ENCODE measurements around the gene NFKBIB. TPM values are rescaled to one million over a fixed set of nuclear protein-coding genes. Genes with fewer than 3 reads are reported as not detected.
"Not testable (repeated sequence)": the region's sequence is repeated elsewhere in the genome, so short reads cannot be mapped to it uniquely, and the experiment has no call there.

NFKBIB gene
- total RNA-seq, 2 experiments from 2014 or later: 29.3 to 30.1 TPM

DNA sequence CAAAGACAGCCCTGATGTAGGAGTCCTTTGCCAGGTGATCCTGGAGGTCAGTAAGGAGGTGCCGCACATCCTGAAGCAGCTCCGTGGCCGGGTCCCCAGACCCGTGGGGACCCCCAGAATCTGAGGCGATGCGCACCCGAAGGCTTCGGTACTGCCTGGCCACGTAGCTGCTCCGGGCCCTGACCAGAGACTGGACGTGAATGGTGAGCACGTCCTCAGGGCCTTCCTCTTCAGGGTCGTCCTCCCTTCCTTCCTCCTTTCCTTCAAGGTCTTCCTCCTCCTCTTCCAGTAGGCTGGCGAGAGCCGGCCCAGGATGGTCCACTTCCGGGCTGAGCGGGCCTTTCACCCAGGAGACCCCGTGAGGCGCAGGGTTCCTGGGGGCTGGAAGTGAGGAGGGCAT, 29.2 kb upstream of the NFKBIB start:
- CTCF ChIA-PET: interaction anchor here (0.9 to 4.0 kb wide), 13 partner anchors 8 to 136 kb away, joined by 3 to 17 read pairs (median 7); partner anchors contain the start of genes ECH1, MRPS12, NFKBIB and RINL
- Mint-ChIP-seq H3K36me3 (ENCODE audit: low read depth) (peaks cover 38% of the 10 kb centered on the region), H3K4me1 (ENCODE audit: low read depth) (peaks cover 60% of the 10 kb centered on the region), H3K27ac (peak overlapping the region; percentile 86), H3K27me3 (no peaks in the 10 kb centered on the region), H3K9me3 (no peaks in the 10 kb centered on the region), H3K4me3 (peak overlapping the region; percentile 86)
- POLR2A ChIA-PET: interaction anchor here (1.7 to 10.7 kb wide), 6 partner anchors 8 to 101 kb away, joined by 6 to 170 read pairs (median 13); partner anchors contain the start of genes ECH1, HNRNPL and RINL
- no peaks in the 10 kb centered on the region for H3K9me3 ChIP-seq (ENCODE audit: control insufficient read depth in 1 of 2, insufficient read depth in 1 of 2, low read length in 2 of 2)
- no peaks in the 10 kb centered on the region for H3K27me3 ChIP-seq (ENCODE audit: control insufficient read depth in 1 of 2, insufficient read depth in 2 of 2, low read length in 2 of 2)
- peak overlapping the region; percentile 55 for H3K4me3 ChIP-seq (ENCODE audit: low read length)
- TF ChIP-seq, protein P1, sequence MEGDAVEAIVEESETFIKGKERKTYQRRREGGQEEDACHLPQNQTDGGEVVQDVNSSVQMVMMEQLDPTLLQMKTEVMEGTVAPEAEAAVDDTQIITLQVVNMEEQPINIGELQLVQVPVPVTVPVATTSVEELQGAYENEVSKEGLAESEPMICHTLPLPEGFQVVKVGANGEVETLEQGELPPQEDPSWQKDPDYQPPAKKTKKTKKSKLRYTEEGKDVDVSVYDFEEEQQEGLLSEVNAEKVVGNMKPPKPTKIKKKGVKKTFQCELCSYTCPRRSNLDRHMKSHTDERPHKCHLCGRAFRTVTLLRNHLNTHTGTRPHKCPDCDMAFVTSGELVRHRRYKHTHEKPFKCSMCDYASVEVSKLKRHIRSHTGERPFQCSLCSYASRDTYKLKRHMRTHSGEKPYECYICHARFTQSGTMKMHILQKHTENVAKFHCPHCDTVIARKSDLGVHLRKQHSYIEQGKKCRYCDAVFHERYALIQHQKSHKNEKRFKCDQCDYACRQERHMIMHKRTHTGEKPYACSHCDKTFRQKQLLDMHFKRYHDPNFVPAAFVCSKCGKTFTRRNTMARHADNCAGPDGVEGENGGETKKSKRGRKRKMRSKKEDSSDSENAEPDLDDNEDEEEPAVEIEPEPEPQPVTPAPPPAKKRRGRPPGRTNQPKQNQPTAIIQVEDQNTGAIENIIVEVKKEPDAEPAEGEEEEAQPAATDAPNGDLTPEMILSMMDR (IDR thresholded peaks at IDR 0.05): no peak
- DNase-seq: no peak
- peaks cover 46% of the 10 kb centered on the region for H3K4me1 ChIP-seq (ENCODE audit: insufficient read depth, low read length)
- H3K36me3 ChIP-seq (ENCODE audit: insufficient read depth, low read length): peaks cover 38% of the 10 kb centered on the region
- peak overlapping the region; percentile 40 to 72 for H3K27ac ChIP-seq (ENCODE audit: low read depth in 1 of 2, low read length in 2 of 2)
- intact Hi-C loops (cut with DNase I, micrococcal nuclease): loop anchor here in 1 of 2 experiments (2.0 to 5.0 kb wide), 3 partner anchors 40 to 323 kb away; partner anchors contain the start of gene ECH1
- no peak for ATAC-seq (ENCODE audit: poor library complexity)

GRCh38 chr19:38873400-38873799, 26.4 kb upstream of the NFKBIB start:
- DNase-seq; H3K27ac ChIP-seq (ENCODE audit: low read depth in 1 of 2, low read length in 2 of 2); H3K9me3 ChIP-seq (ENCODE audit: control insufficient read depth in 1 of 2, insufficient read depth in 1 of 2, low read length in 2 of 2); POLR2A ChIA-PET; H3K9me3 Mint-ChIP-seq; H3K27me3 Mint-ChIP-seq; ATAC-seq (ENCODE audit: poor library complexity); H3K4me3 ChIP-seq (ENCODE audit: low read length); H3K4me3 Mint-ChIP-seq; H3K27me3 ChIP-seq (ENCODE audit: control insufficient read depth in 1 of 2, insufficient read depth in 2 of 2, low read length in 2 of 2): not testable (repeated sequence)
- H3K27ac Mint-ChIP-seq: peak overlapping the region; percentile 15
- CTCF ChIA-PET: interaction anchor here (0.7 to 1.1 kb wide), 2 partner anchors 104 kb away, joined by 3 to 4 read pairs; no protein-coding TSS in a partner anchor
- Histone ChIP-seq H3K36me3 (ENCODE audit: insufficient read depth, low read length) (peaks cover 33% of the 10 kb centered on the region), H3K4me1 (ENCODE audit: insufficient read depth, low read length) (peaks cover 50% of the 10 kb centered on the region)
- H3K36me3 Mint-ChIP-seq (ENCODE audit: low read depth): peaks cover 58% of the 10 kb centered on the region
- intact Hi-C loops (cut with DNase I, micrococcal nuclease): loop anchor here in 1 of 2 experiments (5.0 kb wide), 2 partner anchors 106 to 326 kb away; no protein-coding TSS in a partner anchor
- peaks cover 67% of the 10 kb centered on the region for H3K4me1 Mint-ChIP-seq (ENCODE audit: low read depth)

GRCh38 chr19:38875656-38876395, 23.9 kb upstream of the NFKBIB start:
- no peak overlapping the region for H3K4me3 ChIP-seq (ENCODE audit: low read length)
- ATAC-seq (ENCODE audit: poor library complexity): no peak
- peak overlapping the region; percentile 45 for H3K4me3 Mint-ChIP-seq
- TF ChIP-seq, protein P1 (IDR thresholded peaks at IDR 0.05): no peak
- POLR2A ChIA-PET: interaction anchor here (0.9 to 2.5 kb wide), 3 partner anchors 9 to 44 kb away, joined by 3 to 7 read pairs (median 5); partner anchors contain the start of genes ECH1 and HNRNPL
- H3K27me3 Mint-ChIP-seq: no peaks in the 10 kb centered on the region
- H3K27me3 ChIP-seq (ENCODE audit: control insufficient read depth in 1 of 2, insufficient read depth in 2 of 2, low read length in 2 of 2): no peaks in the 10 kb centered on the region
- DNase-seq: peak in 1 of 14 experiments; percentile 2
- H3K9me3 Mint-ChIP-seq: no peaks in the 10 kb centered on the region
- peaks cover 30% of the 10 kb centered on the region for H3K36me3 ChIP-seq (ENCODE audit: insufficient read depth, low read length)
- intact Hi-C loops (cut with DNase I, micrococcal nuclease): loop anchor here (5.0 kb wide), 2 partner anchors 34 to 144 kb away; no protein-coding TSS in a partner anchor
- peaks cover 52% of the 10 kb centered on the region for H3K4me1 ChIP-seq (ENCODE audit: insufficient read depth, low read length)
- peaks cover 57% of the 10 kb centered on the region for H3K36me3 Mint-ChIP-seq (ENCODE audit: low read depth)
- CTCF ChIA-PET: interaction anchor here (1.1 kb wide), 1 partner anchor 241 kb away, joined by 3 read pairs; no protein-coding TSS in a partner anchor
- peaks cover 50% of the 10 kb centered on the region for H3K4me1 Mint-ChIP-seq (ENCODE audit: low read depth)
- H3K27ac Mint-ChIP-seq: peak overlapping the region; percentile 97
- no peak overlapping the region for H3K27ac ChIP-seq (ENCODE audit: low read depth in 1 of 2, low read length in 2 of 2)
- H3K9me3 ChIP-seq (ENCODE audit: control insufficient read depth in 1 of 2, insufficient read depth in 1 of 2, low read length in 2 of 2): no peaks in the 10 kb centered on the region

All from CD4-positive, alpha-beta T cell (primary cell).